PFSK-1 (cell line): ENCODE measurements around the gene MTFR2.

Experiments
- POLR2AphosphoS5 ChIP-seq: IDR thresholded peaks from 2 replicates; pipeline ENCODE4 v1.6.1; 2012; ENCODE audit warnings: low read depth, mild to moderate bottlenecking, control low read depth, low read length, moderate library complexity
- TAF1 ChIP-seq: IDR thresholded peaks from 2 replicates; pipeline ENCODE4 v1.6.1; 2012; ENCODE audit warnings: low read length, control low read depth, borderline replicate concordance; ENCODE audit not compliant: insufficient read depth

GRCh38 chr6:136226674-136227377 lies 23.3 kb downstream of the MTFR2 start:
- TF ChIP-seq POLR2AphosphoS5, result no peak
- no peak for TF ChIP-seq TAF1
